HG03135 (cell line): ENCODE results near the gene CDC42EP2.

ENCODE experiments used
- ATAC-seq: cut with Tn5 transposase; IDR thresholded peaks from one replicate; pipeline ENCODE4 v1.9.1; 2021; ENCODE audit warnings: mild to moderate bottlenecking, moderate library complexity; ENCODE audit not compliant: unreplicated experiment

CDC42EP2 gene

GRCh38 chr11:65297026-65297672 is 17.5 kb upstream of the CDC42EP2 start:
- ATAC-seq, result no peak

- no peak for ATAC-seq
Measured at GRCh38 chr11:65298131-65298535, 16.5 kb upstream of the CDC42EP2 start.

- no peak for ATAC-seq
Measured at GRCh38 chr11:65298655-65299179, 15.9 kb upstream of the CDC42EP2 start.

GRCh38 chr11:65300621-65301275 is 13.9 kb upstream of the CDC42EP2 start:
- no peak for ATAC-seq

GRCh38 chr11:65301491-65302329 is 13.0 kb upstream of the CDC42EP2 start:
- no peak for ATAC-seq

GRCh38 chr11:65303555-65303954 is 11.1 kb upstream of the CDC42EP2 start:
- ATAC-seq, result no peak

GRCh38 chr11:65304110-65304509 is 10.6 kb upstream of the CDC42EP2 start:
- no peak for ATAC-seq

GRCh38 chr11:65304613-65305012 is 10.1 kb upstream of the CDC42EP2 start:
- ATAC-seq, result no peak

- ATAC-seq, result no peak
Measured at GRCh38 chr11:65305501-65306268, 9.0 kb upstream of the CDC42EP2 start.

- no peak for ATAC-seq
Measured at GRCh38 chr11:65307298-65308229, 7.1 kb upstream of the CDC42EP2 start.

- no peak for ATAC-seq
Measured at GRCh38 chr11:65308281-65308891, 6.3 kb upstream of the CDC42EP2 start.

GRCh38 chr11:65309006-65309405 is 5.7 kb upstream of the CDC42EP2 start:
- no peak for ATAC-seq

- no peak for ATAC-seq
Measured at GRCh38 chr11:65310215-65310614, 4.5 kb upstream of the CDC42EP2 start.

- ATAC-seq, result no peak
Measured at GRCh38 chr11:65310736-65311135, 3.9 kb upstream of the CDC42EP2 start.

- no peak for ATAC-seq
Measured at GRCh38 chr11:65311170-65311678, 3.4 kb upstream of the CDC42EP2 start.

- no peak for ATAC-seq
Measured at GRCh38 chr11:65315204-65315865, 669 bp downstream of the CDC42EP2 start.

GRCh38 chr11:65315866-65316226 is 1.2 kb downstream of the CDC42EP2 start:
- ATAC-seq, result no peak

GRCh38 chr11:65316227-65317024 is 1.8 kb downstream of the CDC42EP2 start:
- no peak for ATAC-seq
